ENCODE measurements around the gene SYCP2.

SYCP2 gene

DNA sequence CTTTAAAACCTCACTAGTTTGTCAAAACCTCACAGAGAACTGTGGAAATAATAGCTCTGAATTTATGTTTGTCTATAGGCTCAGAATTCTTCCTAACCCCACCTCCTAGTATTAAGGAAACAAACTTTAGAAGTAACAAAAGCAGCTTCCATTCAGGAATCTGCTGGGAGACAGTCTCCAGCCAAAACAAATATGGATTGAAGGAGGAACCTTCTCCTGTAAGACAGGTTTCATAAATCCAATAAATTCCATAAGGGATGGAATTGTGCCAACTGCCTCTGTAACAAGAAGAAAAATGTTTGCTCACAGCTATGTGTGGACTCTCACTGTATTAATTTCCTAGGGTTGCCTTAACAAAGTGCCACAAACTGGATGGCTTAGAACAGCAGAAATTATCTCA lies 7.5 kb downstream of the SYCP2 start:
- Histone ChIP-seq H3K27ac (ENCODE audit: low read length) (no peak overlapping the region), H2AFZ (ENCODE audit: low read length) (no peak overlapping the region), H3K4me2 (ENCODE audit: low read depth, low read length) (no peak overlapping the region), H3K9me3 (replicated peaks; ENCODE audit: insufficient read depth, low read length) (no peaks in the 10 kb centered on the region), H3K4me3 (ENCODE audit: low read length) (no peak overlapping the region), H3F3A (ENCODE audit: insufficient read depth, low read length) (0 out of 2 replicates have a peak, but pooled peaks cover 5% of the 10 kb centered on the region), H3K79me2 (ENCODE audit: low read length) (no peaks in the 10 kb centered on the region), H3K4me1 (ENCODE audit: low read length) (peaks cover 29% of the 10 kb centered on the region), H3K36me3 (replicated peaks; ENCODE audit: insufficient read depth, low read length) (no peaks in the 10 kb centered on the region), H3K27me3 (replicated peaks; ENCODE audit: insufficient read depth, low read length) (no peaks in the 10 kb centered on the region), H4K20me1 (ENCODE audit: insufficient read depth, low read length) (no peaks in the 10 kb centered on the region), H3K9ac (ENCODE audit: low read length) (no peak overlapping the region), H3K9me2 (replicated peaks; ENCODE audit: insufficient read depth, low read length) (no peaks in the 10 kb centered on the region)
- DNase-seq, result no peak
- TF ChIP-seq EZH2phosphoT487 (IDR thresholded peaks at IDR 0.05; ENCODE audit: low read length), result no peak
- TF ChIP-seq, protein P1, sequence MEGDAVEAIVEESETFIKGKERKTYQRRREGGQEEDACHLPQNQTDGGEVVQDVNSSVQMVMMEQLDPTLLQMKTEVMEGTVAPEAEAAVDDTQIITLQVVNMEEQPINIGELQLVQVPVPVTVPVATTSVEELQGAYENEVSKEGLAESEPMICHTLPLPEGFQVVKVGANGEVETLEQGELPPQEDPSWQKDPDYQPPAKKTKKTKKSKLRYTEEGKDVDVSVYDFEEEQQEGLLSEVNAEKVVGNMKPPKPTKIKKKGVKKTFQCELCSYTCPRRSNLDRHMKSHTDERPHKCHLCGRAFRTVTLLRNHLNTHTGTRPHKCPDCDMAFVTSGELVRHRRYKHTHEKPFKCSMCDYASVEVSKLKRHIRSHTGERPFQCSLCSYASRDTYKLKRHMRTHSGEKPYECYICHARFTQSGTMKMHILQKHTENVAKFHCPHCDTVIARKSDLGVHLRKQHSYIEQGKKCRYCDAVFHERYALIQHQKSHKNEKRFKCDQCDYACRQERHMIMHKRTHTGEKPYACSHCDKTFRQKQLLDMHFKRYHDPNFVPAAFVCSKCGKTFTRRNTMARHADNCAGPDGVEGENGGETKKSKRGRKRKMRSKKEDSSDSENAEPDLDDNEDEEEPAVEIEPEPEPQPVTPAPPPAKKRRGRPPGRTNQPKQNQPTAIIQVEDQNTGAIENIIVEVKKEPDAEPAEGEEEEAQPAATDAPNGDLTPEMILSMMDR (IDR thresholded peaks at IDR 0.05; ENCODE audit: low read length), result no peak
- TF ChIP-seq EZH2 (optimal IDR thresholded peaks at IDR 0.05; ENCODE audit: low read depth, low read length), result no peak

DNA sequence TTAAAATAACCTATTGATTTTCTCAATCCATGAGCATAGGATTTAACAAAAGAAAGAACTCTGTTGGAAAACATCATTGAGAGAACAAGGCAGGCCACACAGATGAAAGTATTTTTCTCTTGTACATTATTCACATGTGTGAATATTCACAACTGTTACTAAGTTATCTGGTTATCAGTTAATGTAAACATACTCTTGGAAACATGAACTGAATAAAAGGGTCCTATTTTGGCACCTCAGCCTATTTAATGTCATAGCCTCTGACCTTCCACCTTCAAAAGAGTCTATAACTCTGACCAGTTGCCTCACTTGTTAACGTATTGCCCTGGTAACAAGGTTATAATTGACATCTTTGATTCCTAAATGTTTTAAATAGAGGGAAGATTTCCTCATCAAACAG lies 8.1 kb downstream of the SYCP2 start:
- TF ChIP-seq EZH2 (optimal IDR thresholded peaks at IDR 0.05; ENCODE audit: low read depth, low read length), result no peak
- TF ChIP-seq EZH2phosphoT487 (IDR thresholded peaks at IDR 0.05; ENCODE audit: low read length), result no peak
- TF ChIP-seq, protein P1 (IDR thresholded peaks at IDR 0.05; ENCODE audit: low read length), result no peak
- no peaks in the 10 kb centered on the region for H3K9me2 ChIP-seq (replicated peaks; ENCODE audit: insufficient read depth, low read length)
- H3K4me2 ChIP-seq (ENCODE audit: low read depth, low read length), result no peak overlapping the region
- H3K4me1 ChIP-seq (ENCODE audit: low read length), result peaks cover 29% of the 10 kb centered on the region
- H3K79me2 ChIP-seq (ENCODE audit: low read length), result no peaks in the 10 kb centered on the region
- no peak overlapping the region for H3K27ac ChIP-seq (ENCODE audit: low read length)
- no peak overlapping the region for H3K4me3 ChIP-seq (ENCODE audit: low read length)
- no peaks in the 10 kb centered on the region for H4K20me1 ChIP-seq (ENCODE audit: insufficient read depth, low read length)
- H2AFZ ChIP-seq (ENCODE audit: low read length), result no peak overlapping the region
- no peaks in the 10 kb centered on the region for H3K9me3 ChIP-seq (replicated peaks; ENCODE audit: insufficient read depth, low read length)
- 0 out of 2 replicates have a peak, but pooled peaks cover 5% of the 10 kb centered on the region for H3F3A ChIP-seq (ENCODE audit: insufficient read depth, low read length)
- DNase-seq, result no peak
- H3K36me3 ChIP-seq (replicated peaks; ENCODE audit: insufficient read depth, low read length), result no peaks in the 10 kb centered on the region
- H3K9ac ChIP-seq (ENCODE audit: low read length), result no peak overlapping the region
- no peaks in the 10 kb centered on the region for H3K27me3 ChIP-seq (replicated peaks; ENCODE audit: insufficient read depth, low read length)

DNA sequence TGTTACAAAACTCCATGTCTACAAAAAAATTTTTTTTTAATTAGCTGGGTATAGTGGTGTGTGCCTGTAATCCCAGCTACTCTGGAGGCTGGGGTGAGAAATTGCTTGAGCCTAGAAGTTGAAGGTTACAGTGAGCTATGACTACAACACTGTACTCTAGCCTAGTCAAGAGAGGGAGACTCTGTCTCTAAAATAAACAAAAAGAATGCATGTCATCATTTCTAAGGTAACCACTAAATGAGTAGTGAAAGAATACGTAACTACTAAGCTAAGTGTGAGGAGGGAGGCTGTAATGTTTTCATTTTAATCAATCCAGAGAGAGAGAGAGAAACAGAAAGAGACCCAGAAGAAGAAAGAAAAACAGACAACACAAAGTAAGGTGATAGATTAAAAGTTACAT lies 9.9 kb downstream of the SYCP2 start:
- Histone ChIP-seq H4K20me1 (ENCODE audit: insufficient read depth, low read length) (no peaks in the 10 kb centered on the region), H3F3A (ENCODE audit: insufficient read depth, low read length) (no peaks in the 10 kb centered on the region), H3K4me2 (ENCODE audit: low read depth, low read length) (no peak overlapping the region), H3K4me1 (ENCODE audit: low read length) (peaks cover 14% of the 10 kb centered on the region), H3K9me2 (replicated peaks; ENCODE audit: insufficient read depth, low read length) (no peaks in the 10 kb centered on the region), H3K4me3 (ENCODE audit: low read length) (no peak overlapping the region), H3K9me3 (replicated peaks; ENCODE audit: insufficient read depth, low read length) (no peaks in the 10 kb centered on the region), H3K27me3 (replicated peaks; ENCODE audit: insufficient read depth, low read length) (no peaks in the 10 kb centered on the region), H3K79me2 (ENCODE audit: low read length) (no peaks in the 10 kb centered on the region), H3K36me3 (replicated peaks; ENCODE audit: insufficient read depth, low read length) (no peaks in the 10 kb centered on the region), H2AFZ (ENCODE audit: low read length) (no peak overlapping the region), H3K9ac (ENCODE audit: low read length) (no peak overlapping the region), H3K27ac (ENCODE audit: low read length) (no peak overlapping the region)
- DNase-seq, result no peak
- TF ChIP-seq EZH2phosphoT487 (IDR thresholded peaks at IDR 0.05; ENCODE audit: low read length) (no peak), EZH2 (optimal IDR thresholded peaks at IDR 0.05; ENCODE audit: low read depth, low read length) (no peak)
- TF ChIP-seq, protein P1 (IDR thresholded peaks at IDR 0.05; ENCODE audit: low read length), result no peak
